ENCODE measurements around the gene TSPAN11.

DNA sequence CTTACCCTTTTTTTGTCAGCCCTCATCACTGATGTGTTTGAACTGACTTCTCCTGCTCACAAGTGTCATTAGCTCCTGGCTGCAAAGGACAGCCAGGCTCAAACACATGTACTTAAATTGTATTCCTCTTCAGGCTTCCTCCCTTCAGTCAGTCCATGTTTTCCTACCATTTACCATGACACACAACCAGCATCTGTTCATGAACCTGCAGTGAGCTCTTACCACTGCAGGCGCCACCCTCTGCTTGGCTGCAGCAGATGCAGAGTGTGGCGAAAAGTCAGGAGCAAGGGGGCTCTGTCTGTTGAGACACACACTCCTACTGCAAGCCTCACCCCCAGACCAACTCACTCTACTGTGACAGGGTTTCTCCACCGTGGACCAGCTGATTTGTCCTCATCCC, 70.2 kb downstream of the TSPAN11 start:
- TF ChIP-seq, protein P1, sequence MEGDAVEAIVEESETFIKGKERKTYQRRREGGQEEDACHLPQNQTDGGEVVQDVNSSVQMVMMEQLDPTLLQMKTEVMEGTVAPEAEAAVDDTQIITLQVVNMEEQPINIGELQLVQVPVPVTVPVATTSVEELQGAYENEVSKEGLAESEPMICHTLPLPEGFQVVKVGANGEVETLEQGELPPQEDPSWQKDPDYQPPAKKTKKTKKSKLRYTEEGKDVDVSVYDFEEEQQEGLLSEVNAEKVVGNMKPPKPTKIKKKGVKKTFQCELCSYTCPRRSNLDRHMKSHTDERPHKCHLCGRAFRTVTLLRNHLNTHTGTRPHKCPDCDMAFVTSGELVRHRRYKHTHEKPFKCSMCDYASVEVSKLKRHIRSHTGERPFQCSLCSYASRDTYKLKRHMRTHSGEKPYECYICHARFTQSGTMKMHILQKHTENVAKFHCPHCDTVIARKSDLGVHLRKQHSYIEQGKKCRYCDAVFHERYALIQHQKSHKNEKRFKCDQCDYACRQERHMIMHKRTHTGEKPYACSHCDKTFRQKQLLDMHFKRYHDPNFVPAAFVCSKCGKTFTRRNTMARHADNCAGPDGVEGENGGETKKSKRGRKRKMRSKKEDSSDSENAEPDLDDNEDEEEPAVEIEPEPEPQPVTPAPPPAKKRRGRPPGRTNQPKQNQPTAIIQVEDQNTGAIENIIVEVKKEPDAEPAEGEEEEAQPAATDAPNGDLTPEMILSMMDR (IDR thresholded peaks at IDR 0.05): no peak
- no peak for TF ChIP-seq POLR2A (IDR thresholded peaks at IDR 0.05)

Measured in body of pancreas (tissue), 4 donors.